ENCODE data around the gene LCNL1. TPM values are rescaled to one million over a fixed set of nuclear protein-coding genes. Genes with fewer than 3 reads are reported as not detected.

The LCNL1 gene
- total RNA-seq (2021) (0.41 and 0.43 TPM in 2 replicates), Bru-seq, nascent RNA (not detected), BruChase-seq, experiment 1, labeled RNA remaining after a 2-hour chase (percentile 14 among the genes with signal in this experiment), BruChase-seq, experiment 2, labeled RNA remaining after a 6-hour chase (not detected)
- long read RNA-seq = 0 reads

DNA sequence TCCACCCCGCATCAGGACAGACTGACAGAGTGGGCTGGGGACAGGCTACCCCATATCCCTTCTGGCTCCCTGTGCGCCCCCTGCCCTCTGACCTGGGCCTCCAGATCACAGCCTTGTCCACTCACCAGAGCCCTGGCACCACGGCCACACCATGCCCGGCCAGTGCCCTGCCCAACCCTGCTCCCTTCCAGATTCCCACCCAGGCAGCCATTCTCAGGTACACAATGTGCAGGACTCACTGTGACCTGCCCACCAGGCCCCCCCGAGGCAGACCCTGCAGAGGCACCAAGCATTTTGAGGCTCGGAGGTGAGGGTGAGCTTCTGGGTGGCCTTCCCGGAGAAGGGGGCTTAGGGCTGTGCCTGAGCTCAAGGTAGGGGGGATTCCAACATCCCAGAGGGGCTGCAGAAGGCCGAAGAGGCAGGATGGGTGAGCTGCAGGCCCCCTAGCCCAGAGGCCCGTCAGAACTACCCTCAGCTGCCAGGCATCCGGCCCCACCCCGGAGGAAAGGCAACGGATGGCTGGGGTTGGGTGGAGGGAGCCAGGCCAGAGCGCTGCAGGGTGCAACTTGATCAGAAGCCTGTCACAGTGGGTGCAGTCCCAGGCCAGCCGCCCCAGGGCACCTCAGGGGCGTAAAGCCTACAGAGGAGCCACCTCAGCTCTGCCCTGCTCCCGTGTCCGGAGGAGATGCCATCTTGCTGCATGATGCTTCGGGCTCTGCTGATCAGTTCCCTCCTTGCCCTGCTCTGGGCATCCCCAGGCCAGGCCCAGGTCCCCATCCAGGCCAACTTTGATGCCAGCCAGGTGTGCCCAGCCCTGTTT is at the start of gene LCNL1:
Gene LCNL1, plus strand, starts transcription at position 762 of the 820 bp plus-strand sequence. CDS start 594 bp downstream, outside the sequence.
- Histone ChIP-seq H3K4me1 (replicated peaks; ENCODE audit: insufficient read depth) (peaks cover 9% of the 10 kb centered on the region), H3K4me2 (no peak within 1 kb of the TSS), H3K27ac (no peak within 1 kb of the TSS), H3K27me3 (ENCODE audit: insufficient read depth, low read depth) (no peaks in the 10 kb centered on the region), H3K36me3 (ENCODE audit: low read depth) (no peaks in the 10 kb centered on the region), H3K4me3 (no peak within 1 kb of the TSS), H3K79me2 (ENCODE audit: low read depth) (no peaks in the 10 kb centered on the region), H3F3A (ENCODE audit: insufficient read depth, low read depth) (peaks cover 12% of the 10 kb centered on the region; the same call in 1 of the 2 replicates), H2AFZ (no peak within 1 kb of the TSS), H3K9me3 (ENCODE audit: insufficient read depth, low read depth) (no peaks in the 10 kb centered on the region), H3K9me2 (ENCODE audit: insufficient read depth) (no peaks in the 10 kb centered on the region), H4K20me1 (ENCODE audit: insufficient read depth) (no peaks in the 10 kb centered on the region)
- ChIA-PET CTCF (no interaction called here), POLR2A (ENCODE audit: unreplicated experiment) (interaction anchor here (0.6 kb wide), 2 partner anchors 45 to 182 kb away, joined by 3 read pairs; no protein-coding TSS in a partner anchor)
- BruUV-seq (replicated peaks) = no TSS peak
- TF ChIP-seq, protein P1, sequence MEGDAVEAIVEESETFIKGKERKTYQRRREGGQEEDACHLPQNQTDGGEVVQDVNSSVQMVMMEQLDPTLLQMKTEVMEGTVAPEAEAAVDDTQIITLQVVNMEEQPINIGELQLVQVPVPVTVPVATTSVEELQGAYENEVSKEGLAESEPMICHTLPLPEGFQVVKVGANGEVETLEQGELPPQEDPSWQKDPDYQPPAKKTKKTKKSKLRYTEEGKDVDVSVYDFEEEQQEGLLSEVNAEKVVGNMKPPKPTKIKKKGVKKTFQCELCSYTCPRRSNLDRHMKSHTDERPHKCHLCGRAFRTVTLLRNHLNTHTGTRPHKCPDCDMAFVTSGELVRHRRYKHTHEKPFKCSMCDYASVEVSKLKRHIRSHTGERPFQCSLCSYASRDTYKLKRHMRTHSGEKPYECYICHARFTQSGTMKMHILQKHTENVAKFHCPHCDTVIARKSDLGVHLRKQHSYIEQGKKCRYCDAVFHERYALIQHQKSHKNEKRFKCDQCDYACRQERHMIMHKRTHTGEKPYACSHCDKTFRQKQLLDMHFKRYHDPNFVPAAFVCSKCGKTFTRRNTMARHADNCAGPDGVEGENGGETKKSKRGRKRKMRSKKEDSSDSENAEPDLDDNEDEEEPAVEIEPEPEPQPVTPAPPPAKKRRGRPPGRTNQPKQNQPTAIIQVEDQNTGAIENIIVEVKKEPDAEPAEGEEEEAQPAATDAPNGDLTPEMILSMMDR (conservative IDR thresholded peaks at IDR 0.05) = no peak
- TF ChIP-seq EZH2 (IDR thresholded peaks at IDR 0.05; ENCODE audit: low read depth) = no peak
- intact Hi-C loops (cut with micrococcal nuclease; ENCODE audit: unreplicated experiment) = no loop called here
- DNase-seq = peak in 1 of 2 experiments; percentile 67

DNA sequence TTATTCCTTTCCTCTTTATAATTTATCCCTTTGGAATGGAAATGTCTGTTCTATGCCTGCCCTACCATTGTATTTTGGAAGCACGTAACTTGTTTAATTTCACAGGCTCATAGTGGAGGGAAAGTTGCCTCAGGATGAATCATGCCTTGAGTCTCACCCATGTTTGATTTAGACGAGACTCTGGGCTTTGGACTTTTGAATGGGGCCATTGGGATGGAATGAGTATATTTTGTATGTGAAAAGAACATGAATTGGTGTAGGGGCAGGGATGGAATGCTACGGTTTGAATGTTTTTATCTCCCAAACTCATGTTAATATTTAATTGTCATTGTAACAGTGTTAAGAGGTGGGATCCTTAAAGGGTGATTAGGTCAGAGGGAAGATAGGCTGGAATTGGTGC is 48.5 kb upstream of the LCNL1 start:
- Histone ChIP-seq H4K20me1 (ENCODE audit: insufficient read depth) (no peaks in the 10 kb centered on the region), H3K9me3 (ENCODE audit: insufficient read depth, low read depth) (no peaks in the 10 kb centered on the region), H3K27me3 (ENCODE audit: insufficient read depth, low read depth) (no peaks in the 10 kb centered on the region), H3K9me2 (ENCODE audit: insufficient read depth) (no peaks in the 10 kb centered on the region), H3K79me2 (ENCODE audit: low read depth) (no peaks in the 10 kb centered on the region), H3K4me2 (no peak overlapping the region), H3K36me3 (ENCODE audit: low read depth) (no peaks in the 10 kb centered on the region), H3K4me3 (no peak overlapping the region), H3F3A (ENCODE audit: insufficient read depth, low read depth) (peaks cover 30% of the 10 kb centered on the region; the same call in 1 of the 2 replicates), H3K27ac (no peak overlapping the region), H3K4me1 (replicated peaks; ENCODE audit: insufficient read depth) (peaks cover 10% of the 10 kb centered on the region), H2AFZ (no peak overlapping the region)
- no TSS peak for BruUV-seq (replicated peaks)
- intact Hi-C loops (cut with micrococcal nuclease; ENCODE audit: unreplicated experiment) = no loop called here
- CTCF ChIA-PET = no interaction called here
- TF ChIP-seq, protein P1 (conservative IDR thresholded peaks at IDR 0.05) = no peak
- TF ChIP-seq EZH2 (IDR thresholded peaks at IDR 0.05; ENCODE audit: low read depth) = no peak
- no peak for DNase-seq
- POLR2A ChIA-PET (ENCODE audit: unreplicated experiment) = no interaction called here

DNA sequence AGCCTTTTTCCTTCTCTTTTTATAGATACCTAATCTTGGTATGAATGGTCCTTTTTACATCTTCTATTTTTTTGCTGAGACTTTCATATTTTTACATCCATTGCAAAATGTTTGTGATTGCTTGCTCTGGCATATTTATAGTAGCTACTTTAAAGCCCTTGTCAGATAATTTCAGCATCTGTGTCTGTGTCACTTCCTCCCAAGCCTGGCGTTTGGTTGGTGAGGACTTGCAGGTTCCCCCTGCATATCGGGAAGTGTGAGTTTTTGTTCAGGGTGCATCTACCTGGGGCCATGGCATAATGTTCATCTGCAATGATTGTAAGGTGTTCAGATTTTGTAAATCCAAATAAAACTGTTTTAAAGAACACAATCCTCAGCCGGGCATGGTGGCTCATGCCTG is 47.1 kb upstream of the LCNL1 start:
- intact Hi-C loops (cut with micrococcal nuclease; ENCODE audit: unreplicated experiment) = no loop called here
- peaks cover 31% of the 10 kb centered on the region; the same call in 1 of the 2 replicates for H3F3A ChIP-seq (ENCODE audit: insufficient read depth, low read depth)
- H4K20me1 ChIP-seq (ENCODE audit: insufficient read depth) = no peaks in the 10 kb centered on the region
- peaks cover 10% of the 10 kb centered on the region for H3K4me1 ChIP-seq (replicated peaks; ENCODE audit: insufficient read depth)
- no peak overlapping the region for H3K27ac ChIP-seq
- CTCF ChIA-PET = interaction anchor here (0.6 to 0.7 kb wide), 2 partner anchors 34 to 148 kb away, joined by 3 to 7 read pairs; no protein-coding TSS in a partner anchor
- H3K4me3 ChIP-seq = no peak overlapping the region
- H3K79me2 ChIP-seq (ENCODE audit: low read depth) = no peaks in the 10 kb centered on the region
- POLR2A ChIA-PET (ENCODE audit: unreplicated experiment) = no interaction called here
- no peak overlapping the region for H3K4me2 ChIP-seq
- no peak for DNase-seq
- H3K36me3 ChIP-seq (ENCODE audit: low read depth) = no peaks in the 10 kb centered on the region; the same call in 1 of the 2 replicates
- no peaks in the 10 kb centered on the region for H3K27me3 ChIP-seq (ENCODE audit: insufficient read depth, low read depth)
- TF ChIP-seq EZH2 (IDR thresholded peaks at IDR 0.05; ENCODE audit: low read depth) = no peak
- TF ChIP-seq, protein P1 (conservative IDR thresholded peaks at IDR 0.05) = no peak
- no peaks in the 10 kb centered on the region for H3K9me2 ChIP-seq (ENCODE audit: insufficient read depth)
- H2AFZ ChIP-seq = no peak overlapping the region
- BruUV-seq (replicated peaks) = no TSS peak
- H3K9me3 ChIP-seq (ENCODE audit: insufficient read depth, low read depth) = no peaks in the 10 kb centered on the region
